Lung (tissue), 12 donors: ENCODE measurements around the gene C1orf105. TPM values are rescaled to one million over a fixed set of nuclear protein-coding genes. Genes with fewer than 3 reads are reported as not detected.

ENCODE experiments used
- ATAC-seq: fragments of 200-7000 bp; cut with Tn5 transposase; one replicate; pipeline ENCODE4 v1.9.1; 2020; ENCODE audit warnings: moderate number of reproducible peaks; ENCODE audit not compliant: insufficient read depth, low FRiP score
- DNase-seq, 3 donors: peaks; one replicate each; pipeline ENCODE4 v3.0.0-alpha.2; 2013 to 2017
- H3K27ac ChIP-seq, 2 donors: one replicate each; pipeline ENCODE4 v1.5.1; 2013; ENCODE audit warnings: mild to moderate bottlenecking in 2 of 2, moderate library complexity in 2 of 2, control low read depth in 1 of 2, inconsistent platforms in 1 of 2, low read depth in 1 of 2, low read length in 1 of 2
- H3K27me3 ChIP-seq, 3 donors: one replicate each; pipeline ENCODE4 v1.5.1; 2013; ENCODE audit warnings: low read length in 2 of 3; ENCODE audit not compliant: control insufficient read depth in 3 of 3, insufficient read depth in 3 of 3
- H3K36me3 ChIP-seq, 4 donors: one replicate each; pipeline ENCODE4 v1.5.1; 2013; ENCODE audit warnings: low read length in 4 of 4, mild to moderate bottlenecking in 1 of 4, moderate library complexity in 1 of 4; ENCODE audit not compliant: control insufficient read depth in 4 of 4, insufficient read depth in 4 of 4
- H3K4me1 ChIP-seq, 5 donors: one replicate each; pipeline ENCODE4 v1.5.1; 2013; ENCODE audit warnings: low read length in 5 of 5, mild to moderate bottlenecking in 2 of 5, moderate library complexity in 1 of 5; ENCODE audit not compliant: control insufficient read depth in 5 of 5, insufficient read depth in 5 of 5
- H3K4me3 ChIP-seq: one replicate; pipeline ENCODE4 v1.5.1; 2013; ENCODE audit warnings: mild to moderate bottlenecking, control low read depth, moderate library complexity
- H3K9ac ChIP-seq, 2 donors: one replicate each; pipeline ENCODE4 v1.5.1; 2013; ENCODE audit warnings: low read length in 2 of 2, control low read depth in 1 of 2; ENCODE audit not compliant: insufficient read depth in 1 of 2
- H3K9me3 ChIP-seq, 4 donors: one replicate each; pipeline ENCODE4 v1.5.1; 2013; ENCODE audit warnings: low read length in 3 of 4, mild to moderate bottlenecking in 1 of 4, moderate library complexity in 1 of 4; ENCODE audit not compliant: control insufficient read depth in 4 of 4, insufficient read depth in 3 of 4
- CTCF ChIP-seq: IDR thresholded peaks from 2 replicates; pipeline ENCODE4 v1.5.1; 2012; ENCODE audit warnings: mild to moderate bottlenecking; ENCODE audit errors: control extremely low read depth, extremely low read depth
- WGBS, 2 donors: extraction: QIAGEN DNeasy Blood & Tissue Kit; methylation state at CpG; one replicate each; pipeline ENCODE4 v1.1.7; 2013; 5-methylcytosine and 5-hydroxymethylcytosine counted together
- polyA plus RNA-seq, 2 donors: library from polyadenylated mRNA; stranded (reverse); fragments of 200-250 nt; gene quantifications; one replicate each; pipeline ENCODE4 v1.2.1, GENCODE V29; 2013
- total RNA-seq, 2 donors: library from RNA; depleted of rRNA in 1 of 2; stranded (reverse); fragments of >200 nt in 1 of 2; gene quantifications; one replicate each; pipeline ENCODE4 v1.2.1, GENCODE V29; 2014 to 2021
- donor health status: control.
- donor health status: control.
- donor health status: Bipolar disorder and iron deficiency.
- donor health status: healthy.
- donor health status: DM: yes; HTN: yes; CAD: no.

The C1orf105 gene
- total and polyA plus RNA-seq, 4 donors: not detected

GRCh38 chr1:172500207-172500606 lies 79.7 kb downstream of the C1orf105 start:
- ATAC-seq: peak; percentile 32
- Histone ChIP-seq H3K36me3 (no peaks in the 10 kb centered on the region), H3K9ac (no peak overlapping the region), H3K9me3 (no peaks in the 10 kb centered on the region), H3K4me1 (peaks cover 0 to 12% (median 0%) of the 10 kb centered on the region in 5 donors), H3K27me3 (no peaks in the 10 kb centered on the region), H3K27ac (no peak overlapping the region), H3K4me3 (no peak overlapping the region)
- no peak for TF ChIP-seq CTCF
- no peak for DNase-seq
- WGBS, 2 donors: 56 to 63% methylated on average over 2 of the region's 2 CpGs

GRCh38 chr1:172507741-172508140 lies 87.3 kb downstream of the C1orf105 start:
- H3K4me1 ChIP-seq: peaks cover 0 to 1% (median 0%) of the 10 kb centered on the region in 5 donors
- no peaks in the 10 kb centered on the region for H3K9me3 ChIP-seq
- DNase-seq: peak in 1 of 3 donors; percentile 20
- TF ChIP-seq CTCF: no peak
- no peak overlapping the region for H3K27ac ChIP-seq
- no peak overlapping the region for H3K9ac ChIP-seq
- no peak for ATAC-seq
- no peaks in the 10 kb centered on the region for H3K36me3 ChIP-seq
- H3K4me3 ChIP-seq: no peak overlapping the region
- no peaks in the 10 kb centered on the region for H3K27me3 ChIP-seq

GRCh38 chr1:172510479-172510878 lies 90.0 kb downstream of the C1orf105 start:
- 91 to 100% methylated on average over 3 of the region's 3 CpGs for WGBS, 2 donors
- no peak for TF ChIP-seq CTCF
- no peak overlapping the region for H3K4me3 ChIP-seq
- H3K27ac ChIP-seq: no peak overlapping the region
- no peak overlapping the region for H3K9ac ChIP-seq
- no peaks in the 10 kb centered on the region for H3K27me3 ChIP-seq
- H3K36me3 ChIP-seq: no peaks in the 10 kb centered on the region
- no peaks in the 10 kb centered on the region for H3K9me3 ChIP-seq
- DNase-seq (no peak), ATAC-seq (no peak)
- H3K4me1 ChIP-seq: peaks cover 0 to 1% (median 0%) of the 10 kb centered on the region in 5 donors

GRCh38 chr1:172512591-172512990 lies 92.1 kb downstream of the C1orf105 start:
- Histone ChIP-seq H3K4me1 (peaks cover 0 to 1% (median 0%) of the 10 kb centered on the region in 5 donors), H3K27ac (no peak overlapping the region), H3K36me3 (no peaks in the 10 kb centered on the region), H3K9ac (no peak overlapping the region), H3K4me3 (no peak overlapping the region), H3K27me3 (no peaks in the 10 kb centered on the region), H3K9me3 (no peaks in the 10 kb centered on the region)
- no peak for TF ChIP-seq CTCF
- DNase-seq (no peak), ATAC-seq (no peak)
